HepG2 (cell line): Measurements from ENCODE around the gene ZBTB46. TPM values are rescaled to one million over a fixed set of nuclear protein-coding genes. Genes with fewer than 3 reads are reported as not detected.
A peak's percentile ranks its signal among the peaks of the same experiment; 100 is the strongest.

Experiments
- ATAC-seq: fragments of 200-7000 bp; cut with Tn5 transposase; 3 replicates; pipeline ENCODE4 v1.9.1; 2020; ENCODE audit warnings: mild to moderate bottlenecking, moderate library complexity
- BruUV-seq: library from RNA; stranded (reverse); fragments of 400-500 nt; replicated peaks from 2 replicates; lab custom pipeline; 2021; lab: Mats Ljungman, UMichigan
- CTCF ChIA-PET: fragments of 300-600 bp; formaldehyde crosslinking; extraction: SDS; loops from one replicate; lab custom pipeline; 2021; ENCODE audit warnings: low total read pairs, inconsistent platforms, low intra/inter-chr PET ratio; lab: Yijun Ruan, JAX
- POLR2A ChIA-PET: fragments of 350-600 bp; sonication (Branson Sonifier 250); formaldehyde crosslinking; loops from one replicate; lab custom pipeline; 2020; ENCODE audit warnings: antibody characterized with exemption, inconsistent platforms; lab: Yijun Ruan, JAX
- DNase-seq: peaks from one replicate; pipeline ENCODE4 v3.0.0-alpha.2; 2015; ENCODE audit warnings: low spot score
- FAIRE-seq: peaks from 3 replicates; lab custom pipeline; 2011; peaks lifted over from hg19 to GRCh38; lab: Jason Lieb, UNC
- H2AFZ ChIP-seq: one replicate; pipeline ENCODE4 v1.6.1; 2011; ENCODE audit warnings: low read length, inconsistent platforms
- H3K27ac ChIP-seq: fragments of 300-600 bp; 3 replicates; pipeline ENCODE4 v1.8.0; 2011; ENCODE audit warnings: mixed run types, mild to moderate bottlenecking, mixed read lengths, low read length, inconsistent platforms; ENCODE audit not compliant: insufficient read depth; ENCODE audit errors: extremely low read length
- H3K27me3 ChIP-seq, 2 experiments: fragments of 200-600 bp in 1 of 2; 2 replicates in 1 of 2; 3 replicates in 1 of 2; pipeline versions ENCODE4 v1.6.0 to v1.8.0; 2011; ENCODE audit warnings: low read length in 2 of 2, mild to moderate bottlenecking in 2 of 2, moderate library complexity in 2 of 2, inconsistent platforms in 1 of 2; ENCODE audit not compliant: insufficient read depth in 2 of 2, control insufficient read depth in 1 of 2
- H3K36me3 ChIP-seq, 2 experiments: fragments of 200-600 bp in 1 of 2; replicated peaks in 1 of 2; 2 replicates in 1 of 2; 3 replicates in 1 of 2; pipeline versions ENCODE4 v1.5.1 to v1.8.0; 2011; ENCODE audit warnings: low read length in 2 of 2, inconsistent platforms in 1 of 2; ENCODE audit not compliant: insufficient read depth in 2 of 2, control insufficient read depth in 1 of 2
- H3K4me1 ChIP-seq: 2 replicates; pipeline ENCODE4 v1.5.1; 2012; ENCODE audit warnings: low read length, inconsistent platforms; ENCODE audit not compliant: insufficient read depth
- H3K4me2 ChIP-seq: 2 replicates; pipeline ENCODE4 v1.6.0; 2011; ENCODE audit warnings: low read depth, low read length, inconsistent platforms
- H3K4me3 ChIP-seq, 3 experiments: fragments of 200-600 bp in 1 of 3; sonication (generic), shearing (Covaris generic) in 1 of 3; replicated peaks in 1 of 3; 2 replicates each; pipeline ENCODE4 v1.5.1; 2011 to 2016; ENCODE audit warnings: low read length in 3 of 3, inconsistent platforms in 2 of 3, low read depth in 2 of 3, mild to moderate bottlenecking in 2 of 3, control low read depth in 1 of 3, mixed read lengths in 1 of 3; ENCODE audit not compliant: insufficient read depth in 1 of 3
- H3K79me2 ChIP-seq: one replicate; pipeline ENCODE4 v1.6.1; 2011; ENCODE audit warnings: low read length, inconsistent platforms; ENCODE audit not compliant: insufficient read depth
- H3K9ac ChIP-seq: 2 replicates; pipeline ENCODE4 v1.6.0; 2011; ENCODE audit warnings: mild to moderate bottlenecking, low read depth, low read length, inconsistent platforms; ENCODE audit not compliant: insufficient read depth
- H3K9me3 ChIP-seq: 2 replicates; pipeline ENCODE4 v1.5.1; 2012; ENCODE audit warnings: mild to moderate bottlenecking, low read length
- H4K20me1 ChIP-seq: 2 replicates; pipeline ENCODE4 v1.6.0; 2011; ENCODE audit warnings: inconsistent platforms, mild to moderate bottlenecking, low read length, moderate library complexity; ENCODE audit not compliant: insufficient read depth
- AGO2 ChIP-seq: fragments of 200-400 bp; formaldehyde crosslinking; optimal IDR thresholded peaks from 2 replicates; pipeline ENCODE3; 2017; ENCODE audit warnings: mild to moderate bottlenecking, low read depth, low read length, moderate library complexity
- ATM ChIP-seq: fragments of 450-650 bp; IDR thresholded peaks from 2 replicates; pipeline ENCODE4 v1.7.1; 2017; ENCODE audit warnings: mild to moderate bottlenecking, borderline replicate concordance
- BCL6 ChIP-seq: IDR thresholded peaks from 2 replicates; pipeline ENCODE4 v1.6.1; 2016; ENCODE audit warnings: missing genetic modification reagents, missing compliant biosample characterization
- CENPT ChIP-seq: sonication (generic); formaldehyde crosslinking; IDR thresholded peaks from 2 replicates; pipeline ENCODE4 v1.8.0; 2022; ENCODE audit warnings: low read depth, mild to moderate bottlenecking, moderate library complexity, missing genetic modification reagents
- POLR2G ChIP-seq: fragments of 200-400 bp; formaldehyde crosslinking; IDR thresholded peaks from 2 replicates; pipeline ENCODE4 v1.6.1; 2018; ENCODE audit warnings: mild to moderate bottlenecking, low read depth, low read length, moderate library complexity
- RXRA ChIP-seq: sonication (generic); formaldehyde crosslinking; IDR thresholded peaks from 2 replicates; pipeline ENCODE4 v1.5.1; 2020; ENCODE audit warnings: missing genetic modification reagents
- ZFP36L2 ChIP-seq: sonication (generic); formaldehyde crosslinking; IDR thresholded peaks from 2 replicates; pipeline ENCODE4 v1.4.0; 2020; ENCODE audit warnings: missing genetic modification reagents
- ZNF331 ChIP-seq: sonication (generic); formaldehyde crosslinking; IDR thresholded peaks from 2 replicates; pipeline ENCODE4 v1.4.0; 2020; ENCODE audit warnings: missing genetic modification reagents
- ZNF44 ChIP-seq: sonication (generic); formaldehyde crosslinking; IDR thresholded peaks from 2 replicates; pipeline ENCODE4 v1.5.1; 2020; ENCODE audit warnings: mild to moderate bottlenecking, missing genetic modification reagents
- ZNF776 ChIP-seq: sonication (generic); formaldehyde crosslinking; IDR thresholded peaks from 2 replicates; pipeline ENCODE4 v1.4.0; 2020; ENCODE audit warnings: mild to moderate bottlenecking, missing genetic modification reagents
- WGBS: methylation state at CpG from one replicate; pipeline ENCODE4 v1.1.6; 2017; ENCODE audit warnings: low lambda C conversion rate; 5-methylcytosine and 5-hydroxymethylcytosine counted together
- in situ Hi-C: cut with HindIII; loops from 2 replicates; pipeline ENCODE4 v1.10.0; 2017; ENCODE audit warnings: low pct_unique_long_range_greater_than_20kb; ENCODE audit not compliant: extremely low pct_ligation_motif_present
- intact Hi-C: fragments of 100-400 bp; cut with micrococcal nuclease; formaldehyde crosslinking; loops from one replicate; pipeline ENCODE4 v1.10.0; 2022; ENCODE audit not compliant: unreplicated experiment
- polyA plus RNA-seq, 8 experiments: library from polyadenylated mRNA; depleted of rRNA in 3 of 8; stranded (reverse) in 7 of 8; unstranded in 1 of 8; fragments of >200 nt; fragmentation: Illumina TruSeq in 4 of 8; extraction: Trizol in 4 of 8; gene quantifications; 2 replicates each; pipeline versions ENCODE4 v1.2.1 to v1.2.3, GENCODE V29; 2011 to 2016; ENCODE audit warnings: low read depth in 4 of 8, missing spikeins in 1 of 8, mixed read lengths in 1 of 8; ENCODE audit not compliant: insufficient read depth in 1 of 8
- total RNA-seq, 5 experiments: library from RNA; depleted of rRNA; stranded (reverse); fragments of >200 nt; fragmentation: Illumina TruSeq; extraction: Trizol; gene quantifications; 2 replicates each; pipeline ENCODE4 v1.2.3, GENCODE V29; 2016; ENCODE audit warnings: low read depth in 1 of 5
- TF ChIP-seq, protein P1 (sequence below): sonication (generic); formaldehyde crosslinking; IDR thresholded peaks from 2 replicates; pipeline ENCODE4 v1.4.0; 2020; ENCODE audit warnings: mild to moderate bottlenecking, missing genetic modification reagents, borderline replicate concordance
- TF ChIP-seq, protein P2 (sequence below): sonication (generic); formaldehyde crosslinking; IDR thresholded peaks from 2 replicates; pipeline ENCODE4 v1.4.0; 2020; ENCODE audit warnings: missing genetic modification reagents, mild to moderate bottlenecking, borderline replicate concordance
- TF ChIP-seq, protein P3 (sequence below): sonication (generic); formaldehyde crosslinking; IDR thresholded peaks from 2 replicates; pipeline ENCODE4 v1.8.0; 2022; ENCODE audit warnings: mild to moderate bottlenecking, missing genetic modification reagents

Gene ZBTB46
- total and polyA plus RNA-seq, 2 of the 13 experiments (the other 11 are each of a cell fraction or from before 2014, with no cell fraction given) = 1.6 to 13.5 TPM

DNA sequence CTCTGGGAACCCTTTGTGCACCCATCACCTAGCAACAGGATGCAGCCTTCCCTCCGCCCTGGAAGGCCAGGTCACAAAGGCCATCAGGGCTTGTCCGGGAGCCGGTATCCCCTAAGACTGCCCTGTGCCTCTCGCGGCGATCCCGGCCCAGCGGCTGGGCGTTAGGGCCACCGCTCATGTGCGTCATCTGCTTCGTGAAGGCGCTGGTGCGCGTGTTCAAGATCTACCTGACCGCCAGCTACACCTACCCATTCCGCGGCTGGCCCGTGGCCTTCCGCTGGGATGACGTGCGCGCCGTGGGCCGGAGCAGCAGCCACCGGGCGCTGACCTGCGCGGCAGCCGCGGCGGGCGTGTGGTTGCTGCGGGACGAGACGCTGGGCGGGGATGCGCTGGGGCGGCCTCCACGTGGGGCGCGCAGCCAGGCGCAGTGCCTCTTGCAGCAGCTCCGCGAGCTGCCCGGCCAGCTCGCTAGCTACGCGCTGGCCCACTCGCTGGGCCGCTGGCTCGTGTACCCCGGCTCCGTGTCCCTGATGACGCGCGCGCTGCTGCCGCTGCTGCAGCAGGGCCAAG is 30.4 kb upstream of the ZBTB46 start, which contains the start of gene ABHD16B:
Gene ABHD16B, plus strand, starts transcription at position 134 of the 570 bp plus-strand sequence. Its CDS starts 43 bp downstream, at position 177.
- WGBS = 97% methylated on average over 58 of the region's 59 CpGs
- intact Hi-C loops (loop anchor here (10.0 kb wide), 1 partner anchor 117 kb away; no protein-coding TSS in a partner anchor), in situ Hi-C loops (no loop called here)
- TF ChIP-seq AGO2 (peak; percentile 3), ZFP36L2 (CRISPR knock-in tag) (no peak), BCL6 (CRISPR knock-in tag) (no peak), ZNF44 (no peak), POLR2G (0 out of 2 replicates have a peak, but pooled peaks have one; percentile 2), ZNF331 (no peak), ZNF776 (CRISPR knock-in tag) (0 out of 2 replicates have a peak, but pooled peaks have one; percentile 2), RXRA (CRISPR knock-in tag) (no peak), ATM (no peak), CENPT (CRISPR knock-in tag) (0 out of 2 replicates have a peak, but pooled peaks have one; percentile 8)
- TF ChIP-seq, protein P1, sequence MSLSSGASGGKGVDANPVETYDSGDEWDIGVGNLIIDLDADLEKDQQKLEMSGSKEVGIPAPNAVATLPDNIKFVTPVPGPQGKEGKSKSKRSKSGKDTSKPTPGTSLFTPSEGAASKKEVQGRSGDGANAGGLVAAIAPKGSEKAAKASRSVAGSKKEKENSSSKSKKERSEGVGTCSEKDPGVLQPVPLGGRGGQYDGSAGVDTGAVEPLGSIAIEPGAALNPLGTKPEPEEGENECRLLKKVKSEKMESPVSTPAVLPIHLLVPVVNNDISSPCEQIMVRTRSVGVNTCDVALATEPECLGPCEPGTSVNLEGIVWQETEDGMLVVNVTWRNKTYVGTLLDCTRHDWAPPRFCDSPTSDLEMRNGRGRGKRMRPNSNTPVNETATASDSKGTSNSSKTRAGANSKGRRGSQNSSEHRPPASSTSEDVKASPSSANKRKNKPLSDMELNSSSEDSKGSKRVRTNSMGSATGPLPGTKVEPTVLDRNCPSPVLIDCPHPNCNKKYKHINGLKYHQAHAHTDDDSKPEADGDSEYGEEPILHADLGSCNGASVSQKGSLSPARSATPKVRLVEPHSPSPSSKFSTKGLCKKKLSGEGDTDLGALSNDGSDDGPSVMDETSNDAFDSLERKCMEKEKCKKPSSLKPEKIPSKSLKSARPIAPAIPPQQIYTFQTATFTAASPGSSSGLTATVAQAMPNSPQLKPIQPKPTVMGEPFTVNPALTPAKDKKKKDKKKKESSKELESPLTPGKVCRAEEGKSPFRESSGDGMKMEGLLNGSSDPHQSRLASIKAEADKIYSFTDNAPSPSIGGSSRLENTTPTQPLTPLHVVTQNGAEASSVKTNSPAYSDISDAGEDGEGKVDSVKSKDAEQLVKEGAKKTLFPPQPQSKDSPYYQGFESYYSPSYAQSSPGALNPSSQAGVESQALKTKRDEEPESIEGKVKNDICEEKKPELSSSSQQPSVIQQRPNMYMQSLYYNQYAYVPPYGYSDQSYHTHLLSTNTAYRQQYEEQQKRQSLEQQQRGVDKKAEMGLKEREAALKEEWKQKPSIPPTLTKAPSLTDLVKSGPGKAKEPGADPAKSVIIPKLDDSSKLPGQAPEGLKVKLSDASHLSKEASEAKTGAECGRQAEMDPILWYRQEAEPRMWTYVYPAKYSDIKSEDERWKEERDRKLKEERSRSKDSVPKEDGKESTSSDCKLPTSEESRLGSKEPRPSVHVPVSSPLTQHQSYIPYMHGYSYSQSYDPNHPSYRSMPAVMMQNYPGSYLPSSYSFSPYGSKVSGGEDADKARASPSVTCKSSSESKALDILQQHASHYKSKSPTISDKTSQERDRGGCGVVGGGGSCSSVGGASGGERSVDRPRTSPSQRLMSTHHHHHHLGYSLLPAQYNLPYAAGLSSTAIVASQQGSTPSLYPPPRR = no peak
- TF ChIP-seq, protein P2, sequence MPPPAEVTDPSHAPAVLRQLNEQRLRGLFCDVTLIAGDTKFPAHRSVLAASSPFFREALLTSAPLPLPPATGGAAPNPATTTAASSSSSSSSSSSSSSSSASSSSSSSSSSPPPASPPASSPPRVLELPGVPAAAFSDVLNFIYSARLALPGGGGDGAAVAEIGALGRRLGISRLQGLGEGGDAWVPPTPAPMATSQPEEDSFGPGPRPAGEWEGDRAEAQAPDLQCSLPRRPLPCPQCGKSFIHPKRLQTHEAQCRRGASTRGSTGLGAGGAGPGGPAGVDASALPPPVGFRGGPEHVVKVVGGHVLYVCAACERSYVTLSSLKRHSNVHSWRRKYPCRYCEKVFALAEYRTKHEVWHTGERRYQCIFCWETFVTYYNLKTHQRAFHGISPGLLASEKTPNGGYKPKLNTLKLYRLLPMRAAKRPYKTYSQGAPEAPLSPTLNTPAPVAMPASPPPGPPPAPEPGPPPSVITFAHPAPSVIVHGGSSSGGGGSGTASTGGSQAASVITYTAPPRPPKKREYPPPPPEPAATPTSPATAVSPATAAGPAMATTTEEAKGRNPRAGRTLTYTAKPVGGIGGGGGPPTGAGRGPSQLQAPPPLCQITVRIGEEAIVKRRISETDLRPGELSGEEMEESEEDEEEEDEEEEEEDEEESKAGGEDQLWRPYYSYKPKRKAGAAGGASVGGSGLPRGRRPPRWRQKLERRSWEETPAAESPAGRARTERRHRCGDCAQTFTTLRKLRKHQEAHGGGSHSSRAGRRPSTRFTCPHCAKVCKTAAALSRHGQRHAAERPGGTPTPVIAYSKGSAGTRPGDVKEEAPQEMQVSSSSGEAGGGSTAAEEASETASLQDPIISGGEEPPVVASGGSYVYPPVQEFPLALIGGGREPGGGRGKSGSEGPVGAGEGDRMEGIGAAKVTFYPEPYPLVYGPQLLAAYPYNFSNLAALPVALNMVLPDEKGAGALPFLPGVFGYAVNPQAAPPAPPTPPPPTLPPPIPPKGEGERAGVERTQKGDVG (CRISPR knock-in tag) = 0 out of 2 replicates have a peak, but pooled peaks have one; percentile 6
- TF ChIP-seq, protein P3, sequence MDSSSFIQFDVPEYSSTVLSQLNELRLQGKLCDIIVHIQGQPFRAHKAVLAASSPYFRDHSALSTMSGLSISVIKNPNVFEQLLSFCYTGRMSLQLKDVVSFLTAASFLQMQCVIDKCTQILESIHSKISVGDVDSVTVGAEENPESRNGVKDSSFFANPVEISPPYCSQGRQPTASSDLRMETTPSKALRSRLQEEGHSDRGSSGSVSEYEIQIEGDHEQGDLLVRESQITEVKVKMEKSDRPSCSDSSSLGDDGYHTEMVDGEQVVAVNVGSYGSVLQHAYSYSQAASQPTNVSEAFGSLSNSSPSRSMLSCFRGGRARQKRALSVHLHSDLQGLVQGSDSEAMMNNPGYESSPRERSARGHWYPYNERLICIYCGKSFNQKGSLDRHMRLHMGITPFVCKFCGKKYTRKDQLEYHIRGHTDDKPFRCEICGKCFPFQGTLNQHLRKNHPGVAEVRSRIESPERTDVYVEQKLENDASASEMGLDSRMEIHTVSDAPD = no peak
- peaks cover 51% of the 10 kb centered on the region for H3K4me1 ChIP-seq
- no peak within 1 kb of the TSS for H2AFZ ChIP-seq
- no peak for DNase-seq
- peaks cover 14% of the 10 kb centered on the region for H3K79me2 ChIP-seq
- no peaks in the 10 kb centered on the region for H3K9me3 ChIP-seq
- ATAC-seq = no peak
- POLR2A ChIA-PET = interaction anchor here (1.3 kb wide), 1 partner anchor 14 kb away, joined by 5 read pairs; no protein-coding TSS in a partner anchor
- H3K27ac ChIP-seq = no peak within 1 kb of the TSS
- no TSS peak for BruUV-seq
- no peak for FAIRE-seq
- H3K9ac ChIP-seq = no peak within 1 kb of the TSS
- no peaks in the 10 kb centered on the region; a peak in 1 of 5 replicates for H3K27me3 ChIP-seq
- no peaks in the 10 kb centered on the region for H4K20me1 ChIP-seq
- no peak within 1 kb of the TSS for H3K4me2 ChIP-seq
- peaks cover 0 to 2% of the 10 kb centered on the region in 2 experiments; a peak in 1 of 5 replicates for H3K36me3 ChIP-seq
- H3K4me3 ChIP-seq = no peak within 1 kb of the TSS
- CTCF ChIA-PET = no interaction called here
